CD14-positive monocyte (primary cell): ENCODE measurements around the gene PIK3R1. TPM values are rescaled to one million over a fixed set of nuclear protein-coding genes. Genes with fewer than 3 reads are reported as not detected.

Experiments used
- DNase-seq, 3 donors: peaks; one replicate each; pipeline ENCODE4 v3.0.0-alpha.2; 2011 to 2022
- H2AFZ ChIP-seq: 2 replicates; pipeline ENCODE4 v1.6.0; 2012; ENCODE audit warnings: mild to moderate bottlenecking, low read depth, low read length, inconsistent platforms; ENCODE audit not compliant: insufficient read depth, poor library complexity, severe bottlenecking
- H3K27ac ChIP-seq, 2 donors: 1 replicate in 1 of 2; 2 replicates in 1 of 2; pipeline ENCODE4 v1.5.1; 2012 to 2013; ENCODE audit warnings: low read length in 2 of 2, control low read depth in 1 of 2, inconsistent platforms in 1 of 2, low read depth in 1 of 2, mild to moderate bottlenecking in 1 of 2
- H3K27me3 ChIP-seq, 2 donors: one replicate each; pipeline versions ENCODE4 v1.6.0 to v1.6.1; 2011 to 2013; ENCODE audit warnings: low read length in 2 of 2; ENCODE audit not compliant: control insufficient read depth in 2 of 2, insufficient read depth in 2 of 2
- H3K36me3 ChIP-seq, 2 donors: replicated peaks in 1 of 2; 1 replicate in 1 of 2; 2 replicates in 1 of 2; pipeline versions ENCODE4 v1.5.1 to v1.6.1; 2012 to 2013; ENCODE audit warnings: low read length in 2 of 2, control low read depth in 1 of 2, inconsistent platforms in 1 of 2, mild to moderate bottlenecking in 1 of 2; ENCODE audit not compliant: insufficient read depth in 2 of 2, control insufficient read depth in 1 of 2
- H3K4me1 ChIP-seq, 2 donors: 1 replicate in 1 of 2; 2 replicates in 1 of 2; pipeline versions ENCODE4 v1.5.1 to v1.6.1; 2012 to 2013; ENCODE audit warnings: low read length in 2 of 2, control low read depth in 1 of 2, inconsistent platforms in 1 of 2, mild to moderate bottlenecking in 1 of 2, moderate library complexity in 1 of 2; ENCODE audit not compliant: insufficient read depth in 2 of 2, control insufficient read depth in 1 of 2
- H3K4me2 ChIP-seq: replicated peaks from 2 replicates; pipeline ENCODE3; 2012; ENCODE audit warnings: low read length, moderate library complexity, mild to moderate bottlenecking; ENCODE audit not compliant: poor library complexity, severe bottlenecking; ENCODE audit errors: extremely low read depth
- H3K4me3 ChIP-seq, 3 experiments: fragments of 200-600 bp in 1 of 3; sonication (generic) in 1 of 3; replicated peaks in 1 of 3; 1 replicate in 2 of 3; 2 replicates in 1 of 3; pipeline ENCODE4 v1.5.1; 2011 to 2013; ENCODE audit warnings: low read length in 3 of 3, mild to moderate bottlenecking in 3 of 3, control low read depth in 2 of 3, low read depth in 2 of 3, inconsistent platforms in 1 of 3, moderate library complexity in 1 of 3
- H3K79me2 ChIP-seq: 2 replicates; pipeline ENCODE4 v1.6.0; 2012; ENCODE audit warnings: mild to moderate bottlenecking, control low read depth, inconsistent platforms, low read length, moderate library complexity; ENCODE audit not compliant: insufficient read depth
- H3K9ac ChIP-seq: 2 replicates; pipeline ENCODE4 v1.6.0; 2017; ENCODE audit warnings: low read length, mild to moderate bottlenecking; ENCODE audit not compliant: insufficient read depth, poor library complexity, severe bottlenecking
- H3K9me3 ChIP-seq, 2 donors: replicated peaks in 1 of 2; 1 replicate in 1 of 2; 2 replicates in 1 of 2; pipeline versions ENCODE4 v1.5.1 to v1.6.1; 2012 to 2013; ENCODE audit warnings: low read length in 2 of 2, control low read depth in 1 of 2; ENCODE audit not compliant: control insufficient read depth in 1 of 2, insufficient read depth in 1 of 2
- H4K20me1 ChIP-seq: 2 replicates; pipeline ENCODE4 v1.6.0; 2012; ENCODE audit warnings: mild to moderate bottlenecking, low read length, control low read depth, moderate library complexity; ENCODE audit not compliant: insufficient read depth
- H3K27ac Mint-ChIP-seq, 7 donors: one replicate each; pipeline ENCODE4 v1.8.0; 2020; ENCODE audit warnings: mild to moderate bottlenecking in 7 of 7, mixed read lengths in 7 of 7, moderate library complexity in 6 of 7, inconsistent platforms in 2 of 7
- H3K27me3 Mint-ChIP-seq, 3 donors: one replicate each; pipeline ENCODE4 v1.8.0; 2021 to 2022; ENCODE audit warnings: low read depth in 3 of 3, mild to moderate bottlenecking in 3 of 3, mixed read lengths in 3 of 3, moderate library complexity in 3 of 3, inconsistent platforms in 1 of 3
- H3K36me3 Mint-ChIP-seq, 2 donors: one replicate each; pipeline ENCODE4 v1.8.0; 2020; ENCODE audit warnings: mixed read lengths in 2 of 2, inconsistent platforms in 1 of 2, mild to moderate bottlenecking in 1 of 2
- H3K4me1 Mint-ChIP-seq: one replicate; pipeline ENCODE4 v1.8.0; 2020; ENCODE audit warnings: mild to moderate bottlenecking, mixed read lengths
- H3K4me3 Mint-ChIP-seq, 2 donors: one replicate each; pipeline ENCODE4 v1.8.0; 2020; ENCODE audit warnings: mild to moderate bottlenecking in 2 of 2, mixed read lengths in 2 of 2, moderate library complexity in 1 of 2
- H3K9me3 Mint-ChIP-seq, 7 donors: one replicate each; pipeline ENCODE4 v1.8.0; 2020 to 2022; ENCODE audit warnings: mixed read lengths in 7 of 7, mild to moderate bottlenecking in 6 of 7, moderate library complexity in 6 of 7, inconsistent platforms in 2 of 7
- CTCF ChIP-seq: fragments of 200-600 bp; IDR thresholded peaks from one replicate; pipeline ENCODE4 v1.8.0; 2022; ENCODE audit warnings: antibody characterized with exemption, mild to moderate bottlenecking
- WGBS: methylation state at CpG from one replicate; pipeline ENCODE4 v1.1.5; 2013; ENCODE audit warnings: missing lambda C conversion rate; ENCODE audit not compliant: insufficient coverage; 5-methylcytosine and 5-hydroxymethylcytosine counted together
- intact Hi-C, 2 donors: fragments of 100-400 bp; cut with micrococcal nuclease; formaldehyde crosslinking; loops; one replicate each; pipeline versions ENCODE4 v1.15.0 to v1.15.1; 2023
- polyA plus RNA-seq, 3 donors: library from polyadenylated mRNA; depleted of rRNA in 1 of 3; unstranded in 2 of 3; stranded (reverse) in 1 of 3; fragments of 300-500 nt in 2 of 3; fragments of >200 nt in 1 of 3; fragmentation: Illumina TruSeq in 2 of 3; gene quantifications; 1 replicate in 2 of 3; 2 replicates in 1 of 3; pipeline ENCODE4 v1.2.3, GENCODE V29; 2012 to 2021

PIK3R1 gene
- polyA plus RNA-seq, 3 donors: 9.5 to 25.5 (median 10.5) TPM

GRCh38 chr5:68345171-68345570 lies 129.6 kb downstream of the PIK3R1 start:
- no peaks in the 10 kb centered on the region for H4K20me1 ChIP-seq
- H3K4me3 Mint-ChIP-seq: no peak overlapping the region

GRCh38 chr5:68345582-68345981 lies 130.0 kb downstream of the PIK3R1 start:
- H3K4me3 ChIP-seq: no peak overlapping the region
- Mint-ChIP-seq H3K27ac (no peak overlapping the region), H3K4me1 (peaks cover 24% of the 10 kb centered on the region), H3K9me3 (peaks cover 0 to 4% (median 0%) of the 10 kb centered on the region in 7 donors), H3K36me3 (no peaks in the 10 kb centered on the region), H3K4me3 (no peak overlapping the region), H3K27me3 (peaks cover 0 to 4% (median 0%) of the 10 kb centered on the region in 3 donors)
- H3K9me3 ChIP-seq: no peaks in the 10 kb centered on the region
- no peak overlapping the region for H3K27ac ChIP-seq
- no peaks in the 10 kb centered on the region for H3K79me2 ChIP-seq
- no peak overlapping the region for H2AFZ ChIP-seq
- WGBS: no CpG with 5 or more reads among the region's 1 CpG
- H3K9ac ChIP-seq: no peak overlapping the region
- H3K4me2 ChIP-seq: no peak overlapping the region
- H3K36me3 ChIP-seq: no peaks in the 10 kb centered on the region
- peaks cover 24 to 28% of the 10 kb centered on the region in 2 donors for H3K4me1 ChIP-seq
- DNase-seq: no peak
- no peaks in the 10 kb centered on the region for H4K20me1 ChIP-seq
- TF ChIP-seq CTCF: no peak
- H3K27me3 ChIP-seq: no peaks in the 10 kb centered on the region
- intact Hi-C loops: loop anchor here in 1 of 2 donors (10.0 kb wide), 1 partner anchor 61 kb away; no protein-coding TSS in a partner anchor

More at GRCh38 chr5:68345171-68345570, 129.6 kb downstream of the PIK3R1 start:
- Mint-ChIP-seq H3K36me3 (no peaks in the 10 kb centered on the region), H3K9me3 (peaks cover 0 to 4% (median 0%) of the 10 kb centered on the region in 7 donors), H3K4me1 (peaks cover 24% of the 10 kb centered on the region), H3K27ac (peak overlapping the region in 1 of 7 donors; percentile 7), H3K27me3 (peaks cover 0 to 4% (median 0%) of the 10 kb centered on the region in 3 donors)
- no peak overlapping the region for H3K9ac ChIP-seq
- no peak overlapping the region for H3K27ac ChIP-seq
- H2AFZ ChIP-seq: no peak overlapping the region
- H3K79me2 ChIP-seq: no peaks in the 10 kb centered on the region
- DNase-seq: no peak
- no peak overlapping the region for H3K4me3 ChIP-seq
- no CpG with 5 or more reads among the region's 3 CpGs for WGBS
- peaks cover 24 to 28% of the 10 kb centered on the region in 2 donors for H3K4me1 ChIP-seq
- H3K4me2 ChIP-seq: no peak overlapping the region
- no peaks in the 10 kb centered on the region for H3K27me3 ChIP-seq
- H3K9me3 ChIP-seq: no peaks in the 10 kb centered on the region
- intact Hi-C loops: loop anchor here in 1 of 2 donors (10.0 kb wide), 1 partner anchor 60 kb away; no protein-coding TSS in a partner anchor
- no peaks in the 10 kb centered on the region for H3K36me3 ChIP-seq
- TF ChIP-seq CTCF: no peak
